ENCODE results near the gene SLC36A3. TPM values are rescaled to one million over a fixed set of nuclear protein-coding genes. Genes with fewer than 3 reads are reported as not detected.
A peak's percentile ranks its signal among the peaks of the same experiment; 100 is the strongest.
"Not testable (repeated sequence)": the region's sequence is repeated elsewhere in the genome, so short reads cannot be mapped to it uniquely, and the experiment has no call there.

Gene SLC36A3
- total RNA-seq, 2 donors from 2014 or later, result not detected

DNA sequence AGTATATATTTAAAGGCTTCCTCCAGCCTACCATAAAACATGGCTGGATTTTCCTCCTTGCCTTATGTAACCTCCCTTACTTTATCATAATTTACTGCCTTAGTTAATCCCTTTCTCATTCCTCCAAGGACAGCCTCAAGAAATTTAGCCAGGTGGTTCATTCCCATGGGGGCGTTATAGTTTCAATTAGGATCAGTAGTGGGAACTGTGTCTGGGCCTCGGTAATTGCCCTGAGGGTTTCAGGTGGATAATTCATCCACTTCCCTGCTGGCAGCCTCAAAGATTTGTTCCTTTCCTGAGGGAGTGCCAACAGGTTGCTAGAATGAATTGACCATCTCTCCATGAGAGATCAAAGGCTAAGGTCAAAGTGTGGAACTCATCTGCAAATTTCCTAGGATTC, 54.9 kb downstream of the SLC36A3 start:
- H3K4me1 Mint-ChIP-seq, result peaks cover 29% of the 10 kb centered on the region
- H3K36me3 Mint-ChIP-seq (ENCODE audit: low read depth), result no peaks in the 10 kb centered on the region
- H3K27ac Mint-ChIP-seq, result no peak overlapping the region
- H3K9me3 Mint-ChIP-seq, result no peaks in the 10 kb centered on the region
- ATAC-seq (replicated peaks), result no peak
- H3K4me3 Mint-ChIP-seq, result no peak overlapping the region
- H3K27me3 Mint-ChIP-seq, result no peaks in the 10 kb centered on the region

DNA sequence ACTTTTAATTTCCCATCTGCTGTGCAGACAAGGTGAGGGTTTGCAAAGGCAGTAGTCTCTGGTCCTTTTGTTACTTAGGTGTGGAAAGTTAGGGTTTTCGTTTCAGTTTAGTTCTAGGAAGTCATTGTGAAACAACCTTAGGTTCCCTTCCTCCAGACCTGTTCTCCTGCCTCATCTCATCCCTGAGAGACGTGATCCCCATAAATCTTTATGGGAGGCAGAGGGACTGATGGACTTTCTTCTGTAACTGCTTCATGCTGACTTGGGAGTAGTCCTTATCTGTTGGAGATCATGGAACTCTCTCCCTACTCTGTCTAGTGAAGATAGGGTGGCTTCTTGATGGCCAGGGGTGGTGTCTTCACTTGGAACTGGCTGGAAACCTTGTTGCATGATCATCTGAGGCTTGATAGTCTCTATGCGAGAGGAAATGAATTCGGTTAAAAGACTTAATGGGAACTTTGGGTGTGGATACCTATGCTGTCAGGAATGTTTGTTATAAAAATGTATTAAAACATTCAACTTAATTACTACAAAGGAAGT, 57.8 kb downstream of the SLC36A3 start:
- no peak for ATAC-seq (replicated peaks)
- no peaks in the 10 kb centered on the region for H3K27me3 Mint-ChIP-seq
- H3K4me3 Mint-ChIP-seq, result no peak overlapping the region
- H3K9me3 Mint-ChIP-seq, result no peaks in the 10 kb centered on the region
- no peak overlapping the region for H3K27ac Mint-ChIP-seq
- no peaks in the 10 kb centered on the region for H3K36me3 Mint-ChIP-seq (ENCODE audit: low read depth)
- H3K4me1 Mint-ChIP-seq, result peaks cover 25% of the 10 kb centered on the region

DNA sequence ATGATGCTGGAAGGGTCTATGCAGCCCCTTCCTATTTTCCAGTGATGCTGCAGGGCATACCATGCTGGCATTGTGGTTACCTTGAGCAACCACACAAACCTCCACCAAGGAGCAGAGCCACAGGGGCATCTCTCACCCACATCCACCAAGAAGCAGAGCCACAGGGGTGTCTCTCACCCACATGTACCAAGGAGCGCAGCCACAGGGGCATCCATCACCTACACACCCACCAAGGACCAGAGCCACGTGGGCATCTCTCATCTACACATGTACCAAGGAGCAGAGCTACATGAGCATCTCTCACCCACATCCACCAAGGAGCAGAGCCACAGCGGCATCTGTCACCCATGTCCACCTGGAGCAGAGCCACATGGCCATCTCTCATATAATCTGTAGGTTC, 59.4 kb downstream of the SLC36A3 start:
- Mint-ChIP-seq H3K4me3 (peak overlapping the region; percentile 44), H3K27ac (peak overlapping the region; percentile 75), H3K36me3 (ENCODE audit: low read depth) (no peaks in the 10 kb centered on the region), H3K9me3 (no peaks in the 10 kb centered on the region), H3K4me1 (peaks cover 17% of the 10 kb centered on the region), H3K27me3 (no peaks in the 10 kb centered on the region)
- ATAC-seq (replicated peaks), result peak; percentile 51

DNA sequence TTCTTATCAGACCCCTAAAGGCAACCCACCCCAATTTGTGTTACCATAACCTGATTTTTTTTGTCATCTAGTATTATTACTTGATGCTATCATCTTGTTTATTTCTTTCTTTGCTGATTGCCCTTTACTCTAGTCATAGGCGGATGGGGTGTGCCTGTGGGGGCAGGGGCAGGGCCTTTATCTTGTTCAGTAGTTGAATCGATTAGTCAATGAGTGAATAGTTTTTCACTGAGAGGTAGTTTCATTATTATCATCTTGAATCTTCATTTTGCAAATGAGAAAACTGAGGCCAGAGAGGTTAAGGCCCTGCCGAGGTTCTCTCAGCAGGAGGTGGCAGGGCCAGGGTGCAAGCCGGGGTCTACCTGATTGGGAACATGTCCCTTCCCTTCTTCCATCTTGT, 60.0 kb downstream of the SLC36A3 start:
- peak; percentile 92 for ATAC-seq (replicated peaks)
- Mint-ChIP-seq H3K9me3 (no peaks in the 10 kb centered on the region), H3K4me1 (peaks cover 17% of the 10 kb centered on the region), H3K27me3 (no peaks in the 10 kb centered on the region), H3K27ac (peak overlapping the region; percentile 75), H3K36me3 (ENCODE audit: low read depth) (no peaks in the 10 kb centered on the region), H3K4me3 (peak overlapping the region; percentile 44)

DNA sequence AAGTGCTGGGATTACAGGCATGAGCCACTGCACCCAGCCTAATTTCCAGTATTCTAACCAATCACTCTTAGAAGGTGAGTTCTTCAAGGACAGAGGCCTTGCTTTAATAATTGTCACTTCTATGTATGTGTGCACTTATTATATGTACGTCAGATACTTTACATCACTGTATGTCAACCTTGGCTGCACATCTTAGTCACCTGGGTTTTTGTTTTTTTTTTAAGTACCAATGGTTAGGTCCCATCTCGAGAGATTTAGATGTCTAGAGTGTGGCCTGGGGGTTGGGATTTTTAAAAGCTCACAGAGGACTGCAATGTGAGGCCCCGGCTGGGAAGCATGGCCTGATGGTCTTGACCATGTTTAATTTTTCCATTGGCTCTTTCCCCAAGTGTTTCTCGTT, 60.4 kb downstream of the SLC36A3 start:
- peak overlapping the region; percentile 44 for H3K4me3 Mint-ChIP-seq
- peak overlapping the region; percentile 75 for H3K27ac Mint-ChIP-seq

DNA sequence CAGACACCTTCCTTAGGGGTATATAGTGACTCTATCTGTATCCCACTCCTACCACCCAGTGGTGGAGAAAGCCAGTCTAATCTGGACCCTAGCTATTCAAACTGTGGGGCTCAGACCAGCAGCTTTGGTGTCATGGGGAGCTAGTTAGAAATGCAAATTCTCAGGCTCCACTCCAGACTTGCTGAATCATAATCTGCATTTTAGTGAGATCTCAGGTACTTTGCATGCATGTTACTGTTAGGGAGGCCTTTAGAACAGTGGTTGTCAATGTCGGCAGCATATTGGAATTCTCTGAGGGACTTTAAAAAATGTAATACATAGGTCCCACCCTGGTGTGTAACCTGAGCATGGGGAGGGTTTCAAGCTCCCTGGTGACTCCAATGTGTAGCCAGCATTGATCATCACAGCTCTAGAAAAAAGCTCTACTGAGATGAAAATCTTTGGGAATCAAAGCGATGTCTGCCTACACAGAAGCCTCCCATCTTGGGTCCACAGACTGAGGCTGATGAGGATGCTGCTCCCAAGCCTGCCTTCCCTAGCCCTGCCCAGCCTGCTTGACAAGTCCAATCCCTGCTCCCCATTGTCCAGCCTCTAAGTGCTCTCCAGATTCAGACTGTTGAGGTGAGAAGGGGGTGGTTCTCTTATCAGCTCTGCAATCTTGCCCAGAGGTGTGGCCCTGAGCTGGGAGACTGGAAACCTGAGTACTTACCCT, 62.5 kb downstream of the SLC36A3 start:
- no peak overlapping the region for H3K4me3 Mint-ChIP-seq
- ATAC-seq (replicated peaks), result no peak
- H3K4me1 Mint-ChIP-seq, result peaks cover 17% of the 10 kb centered on the region
- no peaks in the 10 kb centered on the region for H3K9me3 Mint-ChIP-seq
- no peaks in the 10 kb centered on the region for H3K36me3 Mint-ChIP-seq (ENCODE audit: low read depth)
- H3K27me3 Mint-ChIP-seq, result no peaks in the 10 kb centered on the region
- H3K27ac Mint-ChIP-seq, result no peak overlapping the region

More for the DNA sequence above, 60.4 kb downstream of the SLC36A3 start:
- H3K36me3 Mint-ChIP-seq (ENCODE audit: low read depth), result no peaks in the 10 kb centered on the region
- peaks cover 17% of the 10 kb centered on the region for H3K4me1 Mint-ChIP-seq
- no peak for ATAC-seq (replicated peaks)
- H3K9me3 Mint-ChIP-seq, result no peaks in the 10 kb centered on the region
- H3K27me3 Mint-ChIP-seq, result no peaks in the 10 kb centered on the region

DNA sequence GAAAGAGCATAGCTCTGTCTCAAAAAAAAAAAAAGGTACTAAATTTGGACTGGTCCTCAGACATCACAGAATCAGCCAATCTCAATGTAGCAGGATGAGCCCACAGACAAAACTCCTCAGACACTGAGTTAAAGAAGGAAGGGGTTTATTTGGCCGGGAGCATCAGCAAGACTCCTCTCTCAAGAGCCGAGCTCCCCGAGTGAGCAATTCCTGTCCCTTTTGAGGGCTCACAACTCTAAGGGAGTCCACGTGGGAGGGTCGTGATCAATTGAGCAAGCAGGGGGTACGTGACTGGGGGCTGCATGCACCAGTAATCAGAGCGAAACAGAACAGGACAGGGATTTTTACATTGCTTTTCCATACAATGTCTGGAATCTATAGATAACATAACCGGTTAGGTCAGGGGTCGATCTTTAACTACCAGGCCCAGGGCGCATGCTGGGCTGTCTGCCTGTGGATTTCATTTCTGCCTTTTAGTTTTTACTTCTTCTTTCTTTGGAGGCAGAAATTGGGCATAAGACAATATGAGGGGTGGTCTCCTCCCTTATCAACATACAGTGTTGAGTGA, 63.2 kb downstream of the SLC36A3 start:
- not testable (repeated sequence) for H3K9me3 Mint-ChIP-seq

DNA sequence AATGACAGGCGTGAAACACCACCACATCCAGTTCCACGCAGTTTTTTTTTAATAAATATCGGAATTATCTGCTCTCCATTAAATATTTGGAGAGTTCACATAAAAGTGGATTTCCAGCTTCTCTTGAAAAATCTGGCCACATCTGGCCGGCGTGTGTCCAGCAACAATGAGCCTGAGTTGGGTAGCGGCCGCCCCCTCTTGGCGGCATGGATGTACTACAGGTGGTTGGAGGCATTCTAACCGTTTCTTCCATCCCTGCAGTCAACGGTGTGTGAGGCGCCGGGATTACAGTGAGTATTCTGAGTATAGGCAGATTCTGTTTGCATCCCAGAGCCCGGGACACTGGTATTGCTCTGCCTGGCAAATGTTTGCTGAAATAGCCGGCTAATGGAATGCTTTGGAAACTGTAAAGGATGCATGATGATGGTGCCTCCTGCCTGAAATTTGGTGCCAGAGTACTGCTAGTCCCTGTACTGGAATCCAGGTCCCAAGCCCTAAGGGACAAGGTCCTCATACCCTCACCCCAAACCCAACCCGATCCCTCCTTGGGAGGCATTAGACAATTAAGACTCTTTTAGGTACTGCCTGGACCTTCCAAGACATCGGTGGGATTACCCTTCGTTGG, 64.2 kb downstream of the SLC36A3 start:
- H3K36me3 Mint-ChIP-seq (ENCODE audit: low read depth), result no peaks in the 10 kb centered on the region
- no peak for ATAC-seq (replicated peaks)
- H3K9me3 Mint-ChIP-seq, result no peaks in the 10 kb centered on the region
- H3K27ac Mint-ChIP-seq, result no peak overlapping the region
- no peaks in the 10 kb centered on the region for H3K27me3 Mint-ChIP-seq
- H3K4me3 Mint-ChIP-seq, result no peak overlapping the region
- H3K4me1 Mint-ChIP-seq, result peaks cover 19% of the 10 kb centered on the region

More for the DNA sequence above, 63.2 kb downstream of the SLC36A3 start:
- not testable (repeated sequence) for H3K27me3 Mint-ChIP-seq; H3K4me3 Mint-ChIP-seq; H3K36me3 Mint-ChIP-seq (ENCODE audit: low read depth); ATAC-seq (replicated peaks)
- H3K27ac Mint-ChIP-seq, result peak overlapping the region; percentile 33
- peaks cover 17% of the 10 kb centered on the region for H3K4me1 Mint-ChIP-seq

DNA sequence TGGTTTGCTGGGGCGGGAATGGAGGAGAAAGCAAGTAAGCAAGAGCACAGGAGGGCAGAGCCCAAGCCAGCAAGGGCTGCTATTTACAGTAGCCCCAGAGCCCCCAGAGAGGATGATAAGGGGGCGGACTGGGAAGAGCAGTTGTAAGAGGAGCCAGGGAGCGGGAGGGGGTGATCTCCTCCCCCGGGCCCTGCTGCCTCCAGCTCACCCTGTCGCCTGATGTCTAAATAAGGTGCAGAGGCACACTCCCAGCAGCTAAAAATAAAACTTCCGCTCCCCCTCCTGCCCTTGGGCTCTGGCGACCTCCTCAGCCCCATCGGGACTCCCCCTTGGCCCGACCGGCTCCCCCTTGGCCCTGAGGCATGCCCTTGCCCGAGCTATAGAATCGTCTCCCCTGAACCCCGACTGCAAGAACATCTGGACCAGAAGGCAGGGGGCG, 65.2 kb downstream of the SLC36A3 start:
- no peaks in the 10 kb centered on the region for H3K9me3 Mint-ChIP-seq

DNA sequence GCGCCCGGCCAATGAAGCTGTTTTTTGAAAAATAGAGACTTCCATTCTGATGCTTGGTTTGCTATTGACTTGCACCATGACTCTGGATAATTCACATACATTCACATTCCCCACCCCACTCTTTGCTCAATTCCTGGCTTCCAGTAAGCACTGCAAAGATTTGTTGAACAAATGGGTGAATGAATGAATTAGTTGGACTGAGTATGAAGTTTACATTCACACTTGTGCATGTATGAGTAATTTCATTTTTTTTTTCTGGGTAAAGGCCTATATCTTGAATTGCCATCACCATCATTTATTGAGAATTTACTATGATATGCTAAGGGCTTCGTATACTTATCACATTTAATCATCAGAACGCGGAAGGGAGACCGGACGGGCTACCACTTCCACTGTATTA, 65.9 kb downstream of the SLC36A3 start:
- Mint-ChIP-seq H3K36me3 (ENCODE audit: low read depth) (no peaks in the 10 kb centered on the region), H3K9me3 (no peaks in the 10 kb centered on the region), H3K4me1 (peaks cover 8% of the 10 kb centered on the region), H3K4me3 (no peak overlapping the region), H3K27ac (no peak overlapping the region), H3K27me3 (no peaks in the 10 kb centered on the region)
- ATAC-seq (replicated peaks), result no peak

More for the DNA sequence above, 65.2 kb downstream of the SLC36A3 start:
- Mint-ChIP-seq H3K36me3 (ENCODE audit: low read depth) (no peaks in the 10 kb centered on the region), H3K4me1 (peaks cover 12% of the 10 kb centered on the region), H3K27me3 (no peaks in the 10 kb centered on the region), H3K27ac (no peak overlapping the region), H3K4me3 (no peak overlapping the region)
- no peak for ATAC-seq (replicated peaks)

DNA sequence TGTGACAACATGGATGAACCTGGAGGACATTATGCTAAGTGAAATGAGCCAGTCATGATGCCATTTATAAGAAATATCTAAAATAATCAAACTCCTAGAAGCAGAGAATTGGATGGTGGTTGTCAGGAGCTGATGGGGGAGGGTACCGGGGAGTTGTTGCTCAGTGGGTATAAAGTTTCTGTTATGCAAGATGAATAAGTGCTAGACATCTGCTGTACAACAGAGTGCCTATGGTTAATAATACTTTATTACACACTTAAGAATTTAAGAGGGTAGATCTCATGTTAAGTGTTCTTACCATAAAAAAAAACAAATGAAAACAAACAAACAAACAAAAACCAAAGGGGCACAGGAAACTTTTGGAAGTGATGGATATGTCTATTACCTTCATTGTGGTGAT, 66.7 kb downstream of the SLC36A3 start:
- no peaks in the 10 kb centered on the region for H3K9me3 Mint-ChIP-seq
- no peak overlapping the region for H3K4me3 Mint-ChIP-seq
- peaks cover 8% of the 10 kb centered on the region for H3K4me1 Mint-ChIP-seq
- no peak for ATAC-seq (replicated peaks)
- no peaks in the 10 kb centered on the region for H3K36me3 Mint-ChIP-seq (ENCODE audit: low read depth)
- H3K27me3 Mint-ChIP-seq, result no peaks in the 10 kb centered on the region
- no peak overlapping the region for H3K27ac Mint-ChIP-seq

DNA sequence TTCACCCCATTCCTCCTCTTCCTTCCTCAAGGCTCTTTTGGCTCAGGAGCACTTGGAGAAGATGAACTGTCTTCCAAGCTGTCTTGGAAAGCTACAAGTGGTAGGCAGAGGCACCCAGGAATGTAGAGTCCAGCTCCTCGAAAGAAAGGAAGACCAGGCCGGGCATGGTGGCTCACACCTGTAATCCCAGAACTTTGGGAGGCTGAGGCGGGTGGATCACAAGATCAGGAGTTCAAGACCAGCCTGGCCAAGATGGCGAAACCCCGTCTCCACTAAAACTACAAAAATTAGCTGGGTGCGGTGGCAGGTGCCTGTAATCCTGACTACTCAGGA, 68.4 kb downstream of the SLC36A3 start:
- H3K4me1 Mint-ChIP-seq; H3K4me3 Mint-ChIP-seq; H3K9me3 Mint-ChIP-seq; H3K36me3 Mint-ChIP-seq (ENCODE audit: low read depth); H3K27me3 Mint-ChIP-seq; H3K27ac Mint-ChIP-seq; ATAC-seq (replicated peaks): not testable (repeated sequence)

DNA sequence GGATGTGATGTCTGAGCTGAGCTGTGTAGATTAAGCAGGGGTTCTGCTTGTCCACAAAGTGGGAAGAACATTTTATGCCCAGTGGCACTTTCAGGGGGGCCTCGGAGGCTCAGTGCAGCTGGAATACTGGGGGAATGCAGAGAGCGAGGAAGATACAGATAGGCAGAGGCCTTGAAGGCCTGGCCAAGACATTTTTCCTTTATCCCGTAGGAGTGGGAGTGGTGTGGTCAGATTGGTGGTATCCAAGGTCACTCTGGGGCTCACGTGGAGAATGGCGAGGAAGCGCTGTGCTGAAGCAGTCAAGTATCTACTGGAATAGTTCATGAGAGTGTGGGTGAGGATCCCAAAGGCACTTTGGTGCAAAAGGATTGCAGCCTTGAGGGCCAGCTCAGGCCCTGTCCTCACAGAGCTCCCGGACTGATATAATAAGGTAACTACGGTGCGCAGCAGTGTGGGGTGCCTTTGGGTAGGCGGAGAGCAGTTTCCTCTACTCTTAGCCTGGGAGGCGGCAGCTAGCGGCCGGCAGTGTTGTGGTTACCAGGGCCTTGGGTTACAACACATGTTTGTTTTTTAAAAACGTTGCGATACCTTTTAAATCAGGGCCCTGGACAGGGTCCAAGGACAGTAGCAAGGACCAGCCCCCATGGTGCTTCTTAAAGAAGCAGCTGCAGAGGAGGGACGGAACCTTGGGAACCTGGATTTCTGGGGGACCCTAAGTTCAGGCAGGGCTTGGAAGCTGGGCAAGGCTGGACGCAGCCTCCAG, 68.9 kb downstream of the SLC36A3 start:
- Mint-ChIP-seq H3K4me1 (peaks cover 8% of the 10 kb centered on the region), H3K4me3 (no peak overlapping the region), H3K36me3 (ENCODE audit: low read depth) (no peaks in the 10 kb centered on the region), H3K9me3 (no peaks in the 10 kb centered on the region), H3K27me3 (no peaks in the 10 kb centered on the region), H3K27ac (peak overlapping the region; percentile 38)
- ATAC-seq (replicated peaks), result peak; percentile 52

DNA sequence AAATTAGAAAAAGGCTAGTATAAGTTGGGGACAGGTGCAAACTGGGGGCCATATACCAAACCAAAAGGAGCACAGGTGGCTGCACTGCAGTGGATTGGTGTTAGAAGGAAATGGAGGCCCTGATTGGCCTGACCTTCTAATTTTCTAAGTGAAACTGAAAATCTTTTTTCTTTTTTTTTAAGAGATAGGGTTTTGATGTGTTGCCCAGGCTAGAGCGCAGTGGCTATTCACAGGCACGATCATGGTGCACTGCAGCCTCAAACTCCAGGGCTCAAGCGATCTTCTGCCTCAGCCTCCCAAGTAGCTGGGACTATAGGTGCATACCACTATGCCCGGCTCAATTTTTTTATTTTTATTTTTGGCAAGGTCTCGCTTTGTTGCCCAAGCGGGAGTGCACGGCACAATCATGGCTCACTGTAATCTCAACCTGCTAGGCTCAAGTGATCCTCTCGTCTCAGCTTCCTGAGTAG, 69.9 kb downstream of the SLC36A3 start:
- no peak overlapping the region for H3K4me3 Mint-ChIP-seq
- no peaks in the 10 kb centered on the region for H3K36me3 Mint-ChIP-seq (ENCODE audit: low read depth)
- H3K27ac Mint-ChIP-seq, result no peak overlapping the region
- H3K4me1 Mint-ChIP-seq, result peaks cover 8% of the 10 kb centered on the region
- ATAC-seq (replicated peaks), result no peak
- H3K9me3 Mint-ChIP-seq, result no peaks in the 10 kb centered on the region
- no peaks in the 10 kb centered on the region for H3K27me3 Mint-ChIP-seq

All from activated T-helper 17 cell treated with anti-CD3 and anti-CD28 coated beads, Interleukin-2, amount 50 U/mL, for 72 hours (primary cell).